GM10248 (cell line): ENCODE data around the gene PANK2.
"Not testable (repeated sequence)": the region's sequence is repeated elsewhere in the genome, so short reads cannot be mapped to it uniquely, and the experiment has no call there.

Source experiments
- CTCF ChIA-PET: fragments of 300-600 bp; sonication (Branson Sonifier 250); formaldehyde crosslinking; extraction: SDS; loops from one replicate; lab custom pipeline; 2021; ENCODE audit warnings: antibody characterized with exemption; lab: Yijun Ruan, JAX
- POLR2A ChIA-PET: fragments of 350-650 bp; sonication (Branson Sonifier 250); formaldehyde crosslinking; extraction: SDS; loops from one replicate; lab custom pipeline; 2020; ENCODE audit warnings: antibody characterized with exemption; lab: Yijun Ruan, JAX
- DNase-seq: peaks from one replicate; pipeline ENCODE4 v3.0.0; 2012; ENCODE audit errors: extremely low spot score
- CTCF ChIP-seq: IDR thresholded peaks from 2 replicates; pipeline ENCODE4 v1.5.1; 2012; ENCODE audit warnings: mild to moderate bottlenecking, low read depth; ENCODE audit errors: extremely low read depth, missing control alignments, control extremely low read depth

The PANK2 gene

GRCh38 chr20:3937618-3938017 is 48.4 kb downstream of the PANK2 start:
- CTCF ChIA-PET, result no interaction called here
- POLR2A ChIA-PET, result no interaction called here
- no peak for TF ChIP-seq CTCF
- DNase-seq, result no peak

- CTCF ChIA-PET, result no interaction called here
- no peak for TF ChIP-seq CTCF
- POLR2A ChIA-PET, result no interaction called here
- DNase-seq, result no peak
Measured at GRCh38 chr20:3940905-3941304, 51.7 kb downstream of the PANK2 start.

DNA sequence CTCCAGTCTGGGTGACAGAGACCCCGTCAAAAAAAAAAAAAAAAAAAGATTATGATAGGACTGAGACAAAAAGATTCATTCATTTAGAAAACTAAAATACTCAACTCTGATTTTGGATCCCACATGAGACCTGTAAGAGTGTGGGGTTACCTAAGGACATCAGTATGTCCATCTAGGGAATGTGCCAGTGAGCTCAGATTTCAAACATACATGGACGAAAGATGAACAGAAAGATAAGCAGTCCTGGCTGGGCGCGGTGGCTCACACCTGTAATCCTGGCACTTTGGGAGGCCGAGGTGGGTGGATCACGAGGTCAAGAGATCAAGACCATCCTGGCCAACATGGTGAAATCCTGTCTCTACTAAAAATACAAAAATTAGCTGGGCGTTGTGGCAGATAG is 57.5 kb downstream of the PANK2 start:
- DNase-seq, POLR2A ChIA-PET: not testable (repeated sequence)
- CTCF ChIA-PET, result interaction anchor here (0.9 to 2.7 kb wide), 5 partner anchors 14 to 138 kb away, joined by 3 to 10 read pairs (median 4); no protein-coding TSS in a partner anchor

DNA sequence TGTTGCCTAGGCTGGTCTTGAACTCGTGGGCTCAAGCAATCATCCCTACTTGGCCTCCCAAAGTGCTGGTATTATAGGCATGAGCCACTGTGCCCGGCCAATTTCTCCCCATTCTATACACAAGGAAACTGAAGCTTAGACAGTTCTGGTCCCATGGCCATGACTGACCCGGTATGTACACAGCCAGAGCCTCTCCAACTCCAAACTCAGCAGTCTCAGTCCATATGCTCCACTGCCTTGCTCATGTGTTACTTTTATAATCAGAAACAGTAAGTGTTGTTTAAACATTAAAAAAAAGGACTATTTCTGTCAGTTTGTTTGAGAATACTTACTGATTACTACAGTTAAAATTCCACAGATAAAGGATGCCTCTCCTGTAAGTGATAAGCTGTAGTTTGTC is 75.5 kb downstream of the PANK2 start:
- TF ChIP-seq CTCF, result no peak
- DNase-seq, result no peak
- POLR2A ChIA-PET, result no interaction called here
- CTCF ChIA-PET, result interaction anchor here (1.4 to 2.0 kb wide), 3 partner anchors 13 to 31 kb away, joined by 3 to 7 read pairs (median 3); no protein-coding TSS in a partner anchor

- DNase-seq, result no peak
- no peak for TF ChIP-seq CTCF
- CTCF ChIA-PET, result no interaction called here
- POLR2A ChIA-PET, result no interaction called here
Measured at GRCh38 chr20:3966571-3966970, 77.4 kb downstream of the PANK2 start.

GRCh38 chr20:3970016-3970415 is 80.8 kb downstream of the PANK2 start:
- no peak for DNase-seq
- no peak for TF ChIP-seq CTCF
- ChIA-PET CTCF (interaction anchor here (0.9 kb wide), 1 partner anchor 23 kb away, joined by 3 read pairs; no protein-coding TSS in a partner anchor), POLR2A (no interaction called here)

- ChIA-PET POLR2A (no interaction called here), CTCF (no interaction called here)
- no peak for DNase-seq
- TF ChIP-seq CTCF, result no peak
Measured at GRCh38 chr20:3971145-3971544, 82.0 kb downstream of the PANK2 start.
